ENCODE results near the gene FAM53A. TPM values are rescaled to one million over a fixed set of nuclear protein-coding genes. Genes with fewer than 3 reads are reported as not detected.
"Not testable (repeated sequence)": the region's sequence is repeated elsewhere in the genome, so short reads cannot be mapped to it uniquely, and the experiment has no call there.

FAM53A gene
- total and polyA plus RNA-seq, 10 of the 15 experiments (the other 5 are each of a cell fraction or from before 2014, with no cell fraction given) = 0.02 to 0.87 (median 0.38) TPM; not detected in 2

DNA sequence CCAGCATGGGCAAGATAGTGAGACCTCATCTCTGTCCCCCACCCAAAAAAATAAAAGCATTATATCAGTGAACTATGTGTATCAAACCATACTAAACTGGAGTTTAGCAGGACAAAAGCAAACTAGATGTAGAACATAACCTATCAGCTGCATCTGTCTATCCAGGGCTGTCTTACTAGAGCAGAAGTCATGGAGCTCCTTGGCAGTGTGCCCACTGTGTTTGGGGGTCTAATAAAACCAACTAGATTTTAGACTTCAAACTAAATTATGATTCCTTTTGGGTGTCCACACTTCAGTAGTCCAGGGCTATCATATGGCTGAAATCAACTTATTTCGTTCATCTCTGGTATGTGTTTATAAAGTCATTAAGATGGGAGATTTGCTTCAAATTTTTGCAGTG lies 19.8 kb upstream of the FAM53A start (continued):
- TF ChIP-seq, protein P1, sequence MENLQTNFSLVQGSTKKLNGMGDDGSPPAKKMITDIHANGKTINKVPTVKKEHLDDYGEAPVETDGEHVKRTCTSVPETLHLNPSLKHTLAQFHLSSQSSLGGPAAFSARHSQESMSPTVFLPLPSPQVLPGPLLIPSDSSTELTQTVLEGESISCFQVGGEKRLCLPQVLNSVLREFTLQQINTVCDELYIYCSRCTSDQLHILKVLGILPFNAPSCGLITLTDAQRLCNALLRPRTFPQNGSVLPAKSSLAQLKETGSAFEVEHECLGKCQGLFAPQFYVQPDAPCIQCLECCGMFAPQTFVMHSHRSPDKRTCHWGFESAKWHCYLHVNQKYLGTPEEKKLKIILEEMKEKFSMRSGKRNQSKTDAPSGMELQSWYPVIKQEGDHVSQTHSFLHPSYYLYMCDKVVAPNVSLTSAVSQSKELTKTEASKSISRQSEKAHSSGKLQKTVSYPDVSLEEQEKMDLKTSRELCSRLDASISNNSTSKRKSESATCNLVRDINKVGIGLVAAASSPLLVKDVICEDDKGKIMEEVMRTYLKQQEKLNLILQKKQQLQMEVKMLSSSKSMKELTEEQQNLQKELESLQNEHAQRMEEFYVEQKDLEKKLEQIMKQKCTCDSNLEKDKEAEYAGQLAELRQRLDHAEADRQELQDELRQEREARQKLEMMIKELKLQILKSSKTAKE (IDR thresholded peaks at IDR 0.05; ENCODE audit: low read depth, poor library complexity, severe bottlenecking) = no peak

DNA sequence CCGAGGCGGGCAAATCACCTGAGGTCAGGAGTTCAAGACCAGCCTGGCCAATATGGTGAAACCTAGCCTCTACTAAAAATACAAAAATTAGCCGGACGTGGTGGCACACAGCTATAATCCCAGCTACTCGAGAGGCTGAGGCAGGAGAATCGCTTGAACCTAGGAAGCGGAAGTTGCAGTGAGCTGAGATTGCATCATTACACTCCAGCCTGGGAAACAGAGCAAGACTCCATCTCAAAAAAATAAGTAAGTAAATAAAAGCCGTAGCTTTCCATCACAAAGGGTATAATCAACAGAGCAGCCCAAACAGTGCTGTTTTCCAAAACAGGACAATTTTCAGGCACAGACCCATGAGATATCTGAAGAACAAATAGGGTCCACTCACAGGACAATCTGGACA lies 17.6 kb upstream of the FAM53A start:
- H3K27ac ChIP-seq (ENCODE audit: control insufficient read depth, insufficient read depth); BruUV-seq (replicated peaks); H3K4me1 ChIP-seq (ENCODE audit: control insufficient read depth, insufficient read depth, low read length); H2AFZ ChIP-seq (ENCODE audit: control insufficient read depth, low read depth, low read length); H4K20me1 ChIP-seq (ENCODE audit: control insufficient read depth, insufficient read depth); H3K9me3 ChIP-seq (replicated peaks; ENCODE audit: control insufficient read depth, insufficient read depth, low read length); in situ Hi-C loops (cut with MboI); H3K4me2 ChIP-seq (ENCODE audit: control insufficient read depth, insufficient read depth); intact Hi-C loops (cut with micrococcal nuclease; ENCODE audit: unreplicated experiment); FAIRE-seq; POLR2A ChIA-PET; H3K4me3 ChIP-seq; H3K9ac ChIP-seq (ENCODE audit: control insufficient read depth, insufficient read depth, low read length); DNase-seq (ENCODE audit: low read depth, low spot score); ATAC-seq; H3K27me3 ChIP-seq (replicated peaks in 1 of 2; ENCODE audit: control insufficient read depth in 2 of 2, insufficient read depth in 2 of 2, low read length in 1 of 2): not testable (repeated sequence)
- Histone ChIP-seq H3K36me3 (ENCODE audit: control insufficient read depth in 2 of 2, insufficient read depth in 2 of 2, low read length in 1 of 2) (peaks cover 13 to 44% of the 10 kb centered on the region in 2 experiments), H3K79me2 (ENCODE audit: control insufficient read depth, insufficient read depth, low read length) (peaks cover 48% of the 10 kb centered on the region)
- ChIA-PET RAD21 (ENCODE audit: unreplicated experiment) (interaction anchor here (1.6 kb wide), 1 partner anchor 9 kb away, joined by 3 read pairs; no protein-coding TSS in a partner anchor), CTCF (interaction anchor here (1.2 to 16.2 kb wide), 3 partner anchors 9 to 25 kb away, joined by 4 to 258 read pairs (median 4); partner anchors contain the start of gene SLBP), SMC1A (ENCODE audit: uncharacterized antibody, unreplicated experiment) (interaction anchor here (1.0 kb wide), 1 partner anchor 8 kb away, joined by 7 read pairs; no protein-coding TSS in a partner anchor)
- WGBS (ENCODE audit: insufficient coverage, insufficient replicate concordance, low lambda C conversion rate, missing lambda C conversion rate) = 90% methylated on average over 8 of the region's 8 CpGs

- ChIA-PET POLR2A (interaction anchor here (0.6 to 1.0 kb wide), 2 partner anchors 27 to 38 kb away, joined by 3 read pairs; no protein-coding TSS in a partner anchor), CTCF (interaction anchor here (1.3 to 8.3 kb wide), 3 partner anchors 12 to 204 kb away, joined by 5 to 317 read pairs (median 258); partner anchors contain the start of genes SLBP, TACC3 and TMEM129), RAD21 (ENCODE audit: unreplicated experiment) (interaction anchor here (0.7 to 1.5 kb wide), 3 partner anchors 16 to 28 kb away, joined by 3 read pairs; partner anchors contain the start of genes SLBP, TACC3 and TMEM129), SMC1A (ENCODE audit: uncharacterized antibody, unreplicated experiment) (interaction anchor here (8.0 kb wide), 1 partner anchor 27 kb away, joined by 132 read pairs; the partner anchor contains the start of genes TACC3 and TMEM129)
- no peaks in the 10 kb centered on the region for H3K27me3 ChIP-seq (replicated peaks in 1 of 2; ENCODE audit: control insufficient read depth in 2 of 2, insufficient read depth in 2 of 2, low read length in 1 of 2)
- WGBS (ENCODE audit: insufficient coverage, insufficient replicate concordance, low lambda C conversion rate, missing lambda C conversion rate) = 91% methylated on average over 5 of the region's 5 CpGs
- no peak overlapping the region for H3K27ac ChIP-seq (ENCODE audit: control insufficient read depth, insufficient read depth)
- H3K9ac ChIP-seq (ENCODE audit: control insufficient read depth, insufficient read depth, low read length) = no peak overlapping the region
- in situ Hi-C loops (cut with MboI) (no loop called here), intact Hi-C loops (cut with micrococcal nuclease; ENCODE audit: unreplicated experiment) (no loop called here)
- H3K4me1 ChIP-seq (ENCODE audit: control insufficient read depth, insufficient read depth, low read length) = no peaks in the 10 kb centered on the region
- ATAC-seq = no peak
- TF ChIP-seq NFXL1 (IDR thresholded peaks at IDR 0.05; ENCODE audit: borderline replicate concordance) (no peak), MTA2 (IDR thresholded peaks at IDR 0.05; ENCODE audit: low read depth) (no peak), PAX5 (IDR thresholded peaks at IDR 0.05; ENCODE audit: borderline replicate concordance, low read depth, low read length) (no peak)
- TF ChIP-seq, protein P2, sequence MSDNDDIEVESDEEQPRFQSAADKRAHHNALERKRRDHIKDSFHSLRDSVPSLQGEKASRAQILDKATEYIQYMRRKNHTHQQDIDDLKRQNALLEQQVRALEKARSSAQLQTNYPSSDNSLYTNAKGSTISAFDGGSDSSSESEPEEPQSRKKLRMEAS (IDR thresholded peaks at IDR 0.05; ENCODE audit: low read depth, low read length) = no peak
- H4K20me1 ChIP-seq (ENCODE audit: control insufficient read depth, insufficient read depth) = no peaks in the 10 kb centered on the region
- no peaks in the 10 kb centered on the region for H3K79me2 ChIP-seq (ENCODE audit: control insufficient read depth, insufficient read depth, low read length)
- no peak for DNase-seq (ENCODE audit: low read depth, low spot score)
- peaks cover 30 to 46% of the 10 kb centered on the region in 2 experiments for H3K36me3 ChIP-seq (ENCODE audit: control insufficient read depth in 2 of 2, insufficient read depth in 2 of 2, low read length in 1 of 2)
- no peaks in the 10 kb centered on the region for H3K9me3 ChIP-seq (replicated peaks; ENCODE audit: control insufficient read depth, insufficient read depth, low read length)
- no peak overlapping the region for H3K4me3 ChIP-seq
- H3K4me2 ChIP-seq (ENCODE audit: control insufficient read depth, insufficient read depth) = no peak overlapping the region
- FAIRE-seq = no peak
- H2AFZ ChIP-seq (ENCODE audit: control insufficient read depth, low read depth, low read length) = no peak overlapping the region
- no TSS peak for BruUV-seq (replicated peaks)
Measured at GRCh38 chr4:1695913-1696312, 11.8 kb upstream of the FAM53A start.

Data from GM12878 (cell line).